ENCODE data around the gene KCNK7. TPM values are rescaled to one million over a fixed set of nuclear protein-coding genes. Genes with fewer than 3 reads are reported as not detected.

KCNK7 gene
- total RNA-seq, 1 experiment from 2014 or later, result 0.69 TPM

GRCh38 chr11:65634440-65634839, 38.8 kb upstream of the KCNK7 start:
- Histone ChIP-seq H3K27me3 (ENCODE audit: control insufficient read depth, insufficient read depth, low read length) (no peaks in the 10 kb centered on the region), H3K4me1 (ENCODE audit: control insufficient read depth, insufficient read depth, low read length) (peaks cover 16% of the 10 kb centered on the region), H3K9me3 (ENCODE audit: control insufficient read depth, insufficient read depth, low read depth, low read length) (no peaks in the 10 kb centered on the region), H3K36me3 (ENCODE audit: control insufficient read depth, insufficient read depth, low read length) (peaks cover 10% of the 10 kb centered on the region), H3K4me3 (ENCODE audit: low read depth in 2 of 2, low read length in 2 of 2) (no peak overlapping the region), H3K27ac (ENCODE audit: low read length) (no peak overlapping the region)
- TF ChIP-seq REST (IDR thresholded peaks at IDR 0.05; ENCODE audit: insufficient read depth in 1 of 2, low read depth in 2 of 2, low read length in 1 of 2) (no peak), CTCF (IDR thresholded peaks at IDR 0.05) (no peak), POLR2AphosphoS5 (IDR thresholded peaks at IDR 0.05; ENCODE audit: low read depth, low read length) (no peak), SIN3A (IDR thresholded peaks at IDR 0.05; ENCODE audit: borderline replicate concordance, insufficient read depth, low read depth, low read length) (no peak), TCF7L2 (IDR thresholded peaks at IDR 0.05; ENCODE audit: low read depth, low read length) (no peak)
- CTCF ChIA-PET, result no interaction called here
- intact Hi-C loops (cut with micrococcal nuclease; ENCODE audit: unreplicated experiment), result loop anchor here (10.0 kb wide), 1 partner anchor 70 kb away; no protein-coding TSS in a partner anchor
- DNase-seq (ENCODE audit: low read depth, low spot score) (no peak), ATAC-seq (no peak)
- in situ Hi-C loops (cut with HindIII; ENCODE audit: low pct_unique_long_range_greater_than_20kb, low sequenced_read_pairs), result no loop called here
- no TSS peak for BruUV-seq (replicated peaks)
- POLR2A ChIA-PET, result no interaction called here

GRCh38 chr11:65634109-65634436, 38.5 kb upstream of the KCNK7 start:
- no peak for DNase-seq (ENCODE audit: low read depth, low spot score)
- Histone ChIP-seq H3K4me1 (ENCODE audit: control insufficient read depth, insufficient read depth, low read length) (peaks cover 16% of the 10 kb centered on the region), H3K27me3 (ENCODE audit: control insufficient read depth, insufficient read depth, low read length) (no peaks in the 10 kb centered on the region), H3K27ac (ENCODE audit: low read length) (no peak overlapping the region), H3K4me3 (ENCODE audit: low read depth in 2 of 2, low read length in 2 of 2) (no peak overlapping the region), H3K9me3 (ENCODE audit: control insufficient read depth, insufficient read depth, low read depth, low read length) (no peaks in the 10 kb centered on the region), H3K36me3 (ENCODE audit: control insufficient read depth, insufficient read depth, low read length) (peaks cover 10% of the 10 kb centered on the region)
- CTCF ChIA-PET, result no interaction called here
- ATAC-seq, result no peak
- no TSS peak for BruUV-seq (replicated peaks)
- in situ Hi-C loops (cut with HindIII; ENCODE audit: low pct_unique_long_range_greater_than_20kb, low sequenced_read_pairs) (no loop called here), intact Hi-C loops (cut with micrococcal nuclease; ENCODE audit: unreplicated experiment) (loop anchor here (10.0 kb wide), 1 partner anchor 71 kb away; no protein-coding TSS in a partner anchor)
- no peak for TF ChIP-seq SIN3A (IDR thresholded peaks at IDR 0.05; ENCODE audit: borderline replicate concordance, insufficient read depth, low read depth, low read length)
- TF ChIP-seq POLR2AphosphoS5 (IDR thresholded peaks at IDR 0.05; ENCODE audit: low read depth, low read length), result no peak
- no peak for TF ChIP-seq CTCF (IDR thresholded peaks at IDR 0.05)
- no peak for TF ChIP-seq REST (IDR thresholded peaks at IDR 0.05; ENCODE audit: insufficient read depth in 1 of 2, low read depth in 2 of 2, low read length in 1 of 2)
- no peak for TF ChIP-seq TCF7L2 (IDR thresholded peaks at IDR 0.05; ENCODE audit: low read depth, low read length)
- POLR2A ChIA-PET, result no interaction called here

Data from Panc1 (cell line).